T-helper 17 cell (primary cell): ENCODE results near the gene RAB13. TPM values are rescaled to one million over a fixed set of nuclear protein-coding genes. Genes with fewer than 3 reads are reported as not detected.
A peak's percentile ranks its signal among the peaks of the same experiment; 100 is the strongest.

ENCODE experiments used
- ATAC-seq: fragments of 150-1000 bp; cut with Tn5 transposase; 2 replicates; pipeline ENCODE4 v1.10.0; 2021; ENCODE audit warnings: mild to moderate bottlenecking, moderate library complexity
- DNase-seq, 3 donors: peaks; one replicate each; pipeline versions ENCODE4 v3.0.0 to v3.0.0-alpha.2; 2020 to 2021
- H3K9me3 ChIP-seq: one replicate; pipeline ENCODE4 v1.7.0; 2013; ENCODE audit warnings: low read length, mild to moderate bottlenecking; ENCODE audit not compliant: control insufficient read depth, poor library complexity, severe bottlenecking
- H3K27ac Mint-ChIP-seq: one replicate; pipeline ENCODE4 v1.8.0; 2022; ENCODE audit warnings: mild to moderate bottlenecking, moderate library complexity, mixed read lengths
- H3K27me3 Mint-ChIP-seq: one replicate; pipeline ENCODE4 v1.8.0; 2022; ENCODE audit warnings: mixed read lengths
- H3K36me3 Mint-ChIP-seq: one replicate; pipeline ENCODE4 v1.8.0; 2022; ENCODE audit warnings: low read depth, mixed read lengths
- H3K4me1 Mint-ChIP-seq: one replicate; pipeline ENCODE4 v1.8.0; 2022; ENCODE audit warnings: mild to moderate bottlenecking, mixed read lengths
- H3K4me3 Mint-ChIP-seq: one replicate; pipeline ENCODE4 v1.8.0; 2022; ENCODE audit warnings: mild to moderate bottlenecking, moderate library complexity, mixed read lengths
- total RNA-seq, 4 donors: library from RNA in 2 of 4; stranded (reverse) in 2 of 4; gene quantifications; one replicate each; pipeline ENCODE4 v1.2.3 and lab custom pipeline; 2022 to 2026

The RAB13 gene
- total RNA-seq, 2 donors from 2014 or later: 0.40 to 2.2 TPM

- Mint-ChIP-seq H3K4me1 (peaks cover 46% of the 10 kb centered on the region), H3K36me3 (peaks cover 10% of the 10 kb centered on the region), H3K27me3 (no peaks in the 10 kb centered on the region), H3K27ac (peak within 1 kb of the TSS; percentile 96), H3K4me3 (peak within 1 kb of the TSS; percentile 97)
- H3K9me3 ChIP-seq: no peaks in the 10 kb centered on the region
- peak; percentile 91 to 95 (median 94) for DNase-seq
- peak; percentile 91 for ATAC-seq
Observed at GRCh38 chr1:153958111-153958960, 27.8 kb downstream of the RAB13 start, which contains the start of gene CRTC2. Gene CRTC2 (minus strand): TSS chr1:153958612. CDS start chr1:153958497, 115 bp downstream.

GRCh38 chr1:153957744-153958110 lies 28.4 kb downstream of the RAB13 start:
- H3K27ac Mint-ChIP-seq: peak overlapping the region; percentile 96
- DNase-seq (peak in 2 of 3 donors; percentile 32 to 36), ATAC-seq (peak; percentile 22)
- H3K4me3 Mint-ChIP-seq: peak overlapping the region; percentile 97
- no peaks in the 10 kb centered on the region for H3K27me3 Mint-ChIP-seq
- H3K9me3 ChIP-seq: no peaks in the 10 kb centered on the region
- H3K4me1 Mint-ChIP-seq: peaks cover 44% of the 10 kb centered on the region
- peaks cover 10% of the 10 kb centered on the region for H3K36me3 Mint-ChIP-seq

- Mint-ChIP-seq H3K4me1 (peaks cover 42% of the 10 kb centered on the region), H3K4me3 (peak overlapping the region; percentile 97), H3K27ac (peak overlapping the region; percentile 96), H3K27me3 (no peaks in the 10 kb centered on the region), H3K36me3 (peaks cover 14% of the 10 kb centered on the region)
- no peaks in the 10 kb centered on the region for H3K9me3 ChIP-seq
- DNase-seq: no peak
- ATAC-seq: no peak
Observed at GRCh38 chr1:153956997-153957715, 29.0 kb downstream of the RAB13 start.

- H3K27ac Mint-ChIP-seq: peak overlapping the region; percentile 62
- H3K4me1 Mint-ChIP-seq: peaks cover 45% of the 10 kb centered on the region
- no peaks in the 10 kb centered on the region for H3K27me3 Mint-ChIP-seq
- H3K4me3 Mint-ChIP-seq: no peak overlapping the region
- peaks cover 25% of the 10 kb centered on the region for H3K36me3 Mint-ChIP-seq
- ATAC-seq (no peak), DNase-seq (no peak)
- H3K9me3 ChIP-seq: no peaks in the 10 kb centered on the region
Observed at GRCh38 chr1:153954826-153955225, 31.3 kb downstream of the RAB13 start.

- peaks cover 45% of the 10 kb centered on the region for H3K4me1 Mint-ChIP-seq
- ATAC-seq (no peak), DNase-seq (no peak)
- H3K27me3 Mint-ChIP-seq: no peaks in the 10 kb centered on the region
- no peak overlapping the region for H3K4me3 Mint-ChIP-seq
- no peaks in the 10 kb centered on the region for H3K9me3 ChIP-seq
- H3K27ac Mint-ChIP-seq: peak overlapping the region; percentile 62
- H3K36me3 Mint-ChIP-seq: peaks cover 25% of the 10 kb centered on the region
Observed at GRCh38 chr1:153953859-153954365, 32.2 kb downstream of the RAB13 start.

- peak overlapping the region; percentile 79 for H3K27ac Mint-ChIP-seq
- H3K4me1 Mint-ChIP-seq: peaks cover 38% of the 10 kb centered on the region
- no peak overlapping the region for H3K4me3 Mint-ChIP-seq
- no peak for DNase-seq
- H3K9me3 ChIP-seq: no peaks in the 10 kb centered on the region
- peaks cover 20% of the 10 kb centered on the region for H3K36me3 Mint-ChIP-seq
- no peaks in the 10 kb centered on the region for H3K27me3 Mint-ChIP-seq
- no peak for ATAC-seq
Observed at GRCh38 chr1:153951801-153952200, 34.3 kb downstream of the RAB13 start.

- H3K9me3 ChIP-seq: no peaks in the 10 kb centered on the region
- H3K4me1 Mint-ChIP-seq: peaks cover 34% of the 10 kb centered on the region
- ATAC-seq (no peak), DNase-seq (no peak)
- H3K4me3 Mint-ChIP-seq: no peak overlapping the region
- peak overlapping the region; percentile 79 for H3K27ac Mint-ChIP-seq
- H3K36me3 Mint-ChIP-seq: peaks cover 20% of the 10 kb centered on the region
- H3K27me3 Mint-ChIP-seq: no peaks in the 10 kb centered on the region
Observed at GRCh38 chr1:153951183-153951582, 35.0 kb downstream of the RAB13 start.

GRCh38 chr1:153946622-153947241 lies 39.4 kb downstream of the RAB13 start, which contains the start of gene DENND4B:
Gene DENND4B (minus strand): TSS chr1:153946718. CDS start chr1:153944374, 2,344 bp downstream.
- H3K36me3 Mint-ChIP-seq: peaks cover 12% of the 10 kb centered on the region
- no peaks in the 10 kb centered on the region for H3K27me3 Mint-ChIP-seq
- H3K9me3 ChIP-seq: no peaks in the 10 kb centered on the region
- ATAC-seq (peak; percentile 71), DNase-seq (peak; percentile 63 to 66 (median 66))
- peak within 1 kb of the TSS; percentile 94 for H3K27ac Mint-ChIP-seq
- peak within 1 kb of the TSS; percentile 95 for H3K4me3 Mint-ChIP-seq
- peaks cover 42% of the 10 kb centered on the region for H3K4me1 Mint-ChIP-seq

- no peaks in the 10 kb centered on the region for H3K9me3 ChIP-seq
- ATAC-seq: peak; percentile 65
- peaks cover 43% of the 10 kb centered on the region for H3K4me1 Mint-ChIP-seq
- peak overlapping the region; percentile 94 for H3K27ac Mint-ChIP-seq
- DNase-seq: peak; percentile 55 to 75 (median 74)
- peak overlapping the region; percentile 95 for H3K4me3 Mint-ChIP-seq
- H3K36me3 Mint-ChIP-seq: peaks cover 12% of the 10 kb centered on the region
- H3K27me3 Mint-ChIP-seq: no peaks in the 10 kb centered on the region
Observed at GRCh38 chr1:153945795-153946621, 40.1 kb downstream of the RAB13 start.

GRCh38 chr1:153945131-153945794 lies 40.9 kb downstream of the RAB13 start:
- H3K9me3 ChIP-seq: no peaks in the 10 kb centered on the region
- Mint-ChIP-seq H3K27ac (peak overlapping the region; percentile 94), H3K27me3 (no peaks in the 10 kb centered on the region), H3K4me1 (peaks cover 40% of the 10 kb centered on the region), H3K4me3 (peak overlapping the region; percentile 95), H3K36me3 (peaks cover 9% of the 10 kb centered on the region)
- peak; percentile 78 for ATAC-seq
- peak; percentile 61 to 71 (median 61) for DNase-seq

- H3K36me3 Mint-ChIP-seq: peaks cover 7% of the 10 kb centered on the region
Observed at GRCh38 chr1:153944827-153945117, 41.4 kb downstream of the RAB13 start.

More at GRCh38 chr1:153944827-153945117, 41.4 kb downstream of the RAB13 start:
- peaks cover 39% of the 10 kb centered on the region for H3K4me1 Mint-ChIP-seq
- peak overlapping the region; percentile 95 for H3K4me3 Mint-ChIP-seq
- ATAC-seq: no peak
- H3K27me3 Mint-ChIP-seq: no peaks in the 10 kb centered on the region
- H3K9me3 ChIP-seq: no peaks in the 10 kb centered on the region
- H3K27ac Mint-ChIP-seq: peak overlapping the region; percentile 94
- DNase-seq: no peak
